IMR-90 (cell line): ENCODE data around the gene SYAP1. TPM values are rescaled to one million over a fixed set of nuclear protein-coding genes. Genes with fewer than 3 reads are reported as not detected.

ENCODE experiments used
- ATAC-seq: fragments of 200-7000 bp; cut with Tn5 transposase; 2 replicates; pipeline ENCODE4 v1.9.1; 2020; ENCODE audit warnings: low read depth, mild to moderate bottlenecking, moderate library complexity
- BruUV-seq: library from RNA; stranded (reverse); fragments of 400-500 nt; replicated peaks from 2 replicates; lab custom pipeline; 2021; lab: Mats Ljungman, UMichigan
- CTCF ChIA-PET: fragments of 300-600 bp; formaldehyde crosslinking; extraction: SDS; loops from one replicate; lab custom pipeline; 2021; ENCODE audit warnings: antibody characterized with exemption; lab: Yijun Ruan, JAX
- POLR2A ChIA-PET: fragments of 300-600 bp; sonication (Branson Sonifier 250); formaldehyde crosslinking; loops from one replicate; lab custom pipeline; 2022; ENCODE audit warnings: antibody characterized with exemption; ENCODE audit not compliant: unreplicated experiment; lab: Charles Lee
- DNase-seq: peaks from one replicate; pipeline ENCODE4 v3.0.0; 2013
- H2AFZ ChIP-seq: replicated peaks from 2 replicates; pipeline ENCODE3; 2013; ENCODE audit warnings: low read length, mild to moderate bottlenecking; ENCODE audit not compliant: poor library complexity
- H2AK5ac ChIP-seq: 2 replicates; pipeline ENCODE4 v1.6.1; 2013; ENCODE audit warnings: low read depth, low read length, inconsistent platforms
- H2AK9ac ChIP-seq: replicated peaks from 2 replicates; pipeline ENCODE3; 2013; ENCODE audit warnings: mild to moderate bottlenecking, low read depth, low read length, moderate library complexity; ENCODE audit not compliant: poor library complexity
- H2BK120ac ChIP-seq: 2 replicates; pipeline ENCODE4 v1.6.1; 2013; ENCODE audit warnings: low read depth, low read length, inconsistent platforms
- H2BK15ac ChIP-seq: 3 replicates; pipeline ENCODE4 v1.6.1; 2013; ENCODE audit warnings: low read depth, low read length, inconsistent platforms
- H2BK20ac ChIP-seq: 2 replicates; pipeline ENCODE4 v1.6.1; 2013; ENCODE audit warnings: low read depth, mild to moderate bottlenecking, inconsistent platforms, low read length, moderate library complexity
- H2BK5ac ChIP-seq: 2 replicates; pipeline ENCODE4 v1.6.1; 2013; ENCODE audit warnings: mild to moderate bottlenecking, low read depth, low read length, inconsistent platforms; ENCODE audit not compliant: poor library complexity, severe bottlenecking
- H3K14ac ChIP-seq: replicated peaks from 2 replicates; pipeline ENCODE4 v1.6.1; 2013; ENCODE audit warnings: low read depth, low read length, inconsistent platforms
- H3K18ac ChIP-seq: 2 replicates; pipeline ENCODE4 v1.6.1; 2013; ENCODE audit warnings: low read depth, low read length, control low read depth
- H3K23ac ChIP-seq: 2 replicates; pipeline ENCODE4 v1.6.1; 2013; ENCODE audit warnings: low read depth, low read length, inconsistent platforms
- H3K27ac ChIP-seq: 2 replicates; pipeline ENCODE4 v1.5.1; 2013; ENCODE audit warnings: mild to moderate bottlenecking, control low read depth, low read length; ENCODE audit not compliant: insufficient read depth
- H3K27me3 ChIP-seq: 2 replicates; pipeline ENCODE4 v1.6.1; 2013; ENCODE audit warnings: low read length; ENCODE audit not compliant: control insufficient read depth, insufficient read depth
- H3K36me3 ChIP-seq: 2 replicates; pipeline ENCODE4 v1.6.1; 2013; ENCODE audit warnings: low read length, mixed read lengths; ENCODE audit not compliant: control insufficient read depth, insufficient read depth
- H3K4ac ChIP-seq: 2 replicates; pipeline ENCODE4 v1.6.1; 2013; ENCODE audit warnings: low read depth, low read length, inconsistent platforms
- H3K4me1 ChIP-seq: 2 replicates; pipeline ENCODE4 v1.6.1; 2013; ENCODE audit warnings: low read length, mixed read lengths; ENCODE audit not compliant: control insufficient read depth, insufficient read depth
- H3K4me2 ChIP-seq: 2 replicates; pipeline ENCODE4 v1.6.1; 2013; ENCODE audit warnings: low read depth, mild to moderate bottlenecking, control low read depth, low read length, moderate library complexity
- H3K4me3 ChIP-seq: 2 replicates; pipeline ENCODE4 v1.5.1; 2013; ENCODE audit warnings: low read depth, mild to moderate bottlenecking, control low read depth, low read length, moderate library complexity; ENCODE audit not compliant: insufficient read depth
- H3K56ac ChIP-seq: 2 replicates; pipeline ENCODE4 v1.6.1; 2013; ENCODE audit warnings: low read length, inconsistent platforms; ENCODE audit not compliant: insufficient read depth; ENCODE audit errors: extremely low read depth
- H3K79me1 ChIP-seq, 2 experiments: 2 replicates each; pipeline ENCODE4 v1.6.1; 2013; ENCODE audit warnings: low read length in 2 of 2, inconsistent platforms in 1 of 2, low read depth in 1 of 2
- H3K9ac ChIP-seq: 2 replicates; pipeline ENCODE4 v1.6.1; 2013; ENCODE audit warnings: low read depth, low read length, control low read depth
- H3K9me1 ChIP-seq: 2 replicates; pipeline ENCODE4 v1.6.1; 2013; ENCODE audit warnings: low read length, inconsistent platforms; ENCODE audit not compliant: insufficient read depth
- H3K9me3 ChIP-seq: 2 replicates; pipeline ENCODE4 v1.6.1; 2013; ENCODE audit warnings: low read length; ENCODE audit not compliant: control insufficient read depth, insufficient read depth
- H4K20me1 ChIP-seq: 2 replicates; pipeline ENCODE4 v1.6.1; 2013; ENCODE audit warnings: low read length, inconsistent platforms; ENCODE audit not compliant: insufficient read depth
- H4K5ac ChIP-seq: 2 replicates; pipeline ENCODE4 v1.6.1; 2013; ENCODE audit warnings: mild to moderate bottlenecking, low read depth, low read length, control low read depth
- H4K8ac ChIP-seq, 2 experiments: 2 replicates each; pipeline ENCODE4 v1.6.1; 2013; ENCODE audit warnings: low read depth in 2 of 2, low read length in 2 of 2, control low read depth in 1 of 2, inconsistent platforms in 1 of 2
- H4K91ac ChIP-seq: 2 replicates; pipeline ENCODE4 v1.6.1; 2013; ENCODE audit warnings: low read depth, low read length, inconsistent platforms; ENCODE audit not compliant: insufficient read depth
- CEBPB ChIP-seq: IDR thresholded peaks from 2 replicates; pipeline ENCODE4 v1.6.1; 2012; ENCODE audit warnings: low read depth, low read length, improper control_type of control experiment
- CTCF ChIP-seq: conservative IDR thresholded peaks from 2 replicates; pipeline ENCODE4 v1.5.1; 2012; ENCODE audit warnings: mild to moderate bottlenecking, low read depth, low read length, improper control_type of control experiment
- ELK1 ChIP-seq: fragments of 150-350 bp; IDR thresholded peaks from 2 replicates; pipeline ENCODE4 v1.6.1; 2016; ENCODE audit warnings: low read depth, mild to moderate bottlenecking, low read length, moderate library complexity, borderline replicate concordance
- MAZ ChIP-seq: IDR thresholded peaks from 2 replicates; pipeline ENCODE4 v1.6.1; 2012; ENCODE audit warnings: low read depth, mild to moderate bottlenecking, low read length, improper control_type of control experiment, moderate library complexity, borderline replicate concordance
- MXI1 ChIP-seq: IDR thresholded peaks from 2 replicates; pipeline ENCODE4 v1.6.1; 2012; ENCODE audit warnings: low read depth, mild to moderate bottlenecking, low read length, moderate library complexity, borderline replicate concordance
- RAD21 ChIP-seq: IDR thresholded peaks from 2 replicates; pipeline ENCODE4 v1.6.1; 2012; ENCODE audit warnings: low read length, improper control_type of control experiment
- SMC3 ChIP-seq: fragments of 150-350 bp; IDR thresholded peaks from 2 replicates; pipeline ENCODE4 v1.6.1; 2016; ENCODE audit warnings: low read depth, mild to moderate bottlenecking, antibody characterized with exemption, low read length, moderate library complexity
- USF2 ChIP-seq: fragments of 150-350 bp; IDR thresholded peaks from 2 replicates; pipeline ENCODE4 v1.6.1; 2017; ENCODE audit warnings: mild to moderate bottlenecking, antibody characterized with exemption, low read length, low read depth
- WGBS, 2 experiments: methylation state at CpG; one replicate each; pipeline versions ENCODE4 v1.1.5 to v1.1.7; 2013; ENCODE audit warnings: missing lambda C conversion rate in 2 of 2; ENCODE audit not compliant: insufficient read length in 1 of 2; ENCODE audit errors: extremely low coverage in 2 of 2; 5-methylcytosine and 5-hydroxymethylcytosine counted together
- dilution Hi-C: fragments of 300-500 bp; cut with HindIII; formaldehyde crosslinking; loops from one replicate; pipeline ENCODE4 v1.14.3; 2018; ENCODE audit warnings: low sequenced_read_pairs; ENCODE audit not compliant: unreplicated experiment
- in situ Hi-C: fragments of 300-500 bp; cut with MboI; formaldehyde crosslinking; loops from 3 replicates; pipeline ENCODE4 v1.14.3; 2019; ENCODE audit warnings: low sequenced_read_pairs, inconsistent platforms, mixed read lengths
- intact Hi-C: fragments of 100-400 bp; cut with micrococcal nuclease; formaldehyde crosslinking; loops from 2 replicates; pipeline ENCODE4 v1.10.0; 2022
- polyA plus RNA-seq, 3 experiments: library from polyadenylated mRNA; depleted of rRNA; stranded (reverse); fragments of >200 nt; gene quantifications; 2 replicates each; pipeline ENCODE4 v1.2.3, GENCODE V29; 2012; ENCODE audit warnings: low replicate concordance in 1 of 3
- total RNA-seq: library from RNA; depleted of rRNA; stranded (reverse); fragments of >200 nt; gene quantifications from 2 replicates; pipeline ENCODE4 v1.2.3, GENCODE V29; 2012

The SYAP1 gene
- total and polyA plus RNA-seq, 2 of the 4 experiments (the other 2 are of a cell fraction) = 17.7 to 35.0 TPM

GRCh38 chrX:16695079-16695676, 24.2 kb upstream of the SYAP1 start:
- H2BK15ac ChIP-seq = no peak overlapping the region
- in situ Hi-C loops (loop anchor here (25.0 kb wide), 2 partner anchors 883 to 1208 kb away; partner anchors contain the start of gene PIR), dilution Hi-C loops (no loop called here), intact Hi-C loops (loop anchor here (1.0 to 10.0 kb wide), 5 partner anchors 259 to 1220 kb away; partner anchors contain the start of gene GRPR)
- no peak overlapping the region for H2AK5ac ChIP-seq
- TF ChIP-seq CEBPB = no peak
- peak; percentile 79 for TF ChIP-seq SMC3
- TF ChIP-seq ELK1 = no peak
- peak; percentile 78 for TF ChIP-seq RAD21
- TF ChIP-seq MXI1 = no peak
- TF ChIP-seq CTCF = peak; percentile 82
- peak; percentile 59 for TF ChIP-seq USF2
- TF ChIP-seq MAZ = no peak
- H3K4ac ChIP-seq = no peak overlapping the region
- no peaks in the 10 kb centered on the region for H3K9me1 ChIP-seq
- no peaks in the 10 kb centered on the region for H3K27me3 ChIP-seq
- H3K18ac ChIP-seq = no peak overlapping the region
- no peaks in the 10 kb centered on the region for H4K20me1 ChIP-seq
- H3K4me3 ChIP-seq = no peak overlapping the region
- no peaks in the 10 kb centered on the region for H3K79me1 ChIP-seq
- H3K9ac ChIP-seq = no peak overlapping the region
- no peak overlapping the region for H2AK9ac ChIP-seq
- H3K4me2 ChIP-seq = no peak overlapping the region
- BruUV-seq = no TSS peak
- no peak overlapping the region for H3K14ac ChIP-seq
- ATAC-seq (peak; percentile 98), DNase-seq (peak; percentile 65)
- H2AFZ ChIP-seq = no peak overlapping the region
- ChIA-PET CTCF (interaction anchor here (0.5 to 1.5 kb wide), 3 partner anchors 25 to 1615 kb away, joined by 3 to 4 read pairs (median 3); no protein-coding TSS in a partner anchor), POLR2A (no interaction called here)
- H3K4me1 ChIP-seq = no peaks in the 10 kb centered on the region
- no peaks in the 10 kb centered on the region for H3K9me3 ChIP-seq
- no CpG with 5 or more reads among the region's 10 CpGs for WGBS, 2 experiments
- H2BK120ac ChIP-seq = no peak overlapping the region
- H4K5ac ChIP-seq = no peak overlapping the region
- H3K23ac ChIP-seq = no peak overlapping the region
- H4K8ac ChIP-seq = no peak overlapping the region
- no peak overlapping the region for H2BK5ac ChIP-seq
- H3K36me3 ChIP-seq = peaks cover 11% of the 10 kb centered on the region
- no peak overlapping the region for H3K27ac ChIP-seq
- H3K56ac ChIP-seq = no peak overlapping the region
- H4K91ac ChIP-seq = no peak overlapping the region
- no peak overlapping the region for H2BK20ac ChIP-seq
